AG09319 (cell line): ENCODE results near the gene PDK2.

Experiments used
- DNase-seq: peaks from one replicate; pipeline ENCODE4 v3.0.0-alpha.2; 2010; ENCODE audit warnings: low read depth; ENCODE audit errors: extremely low read depth
- CTCF ChIP-seq: IDR thresholded peaks from 2 replicates; pipeline ENCODE4 v1.5.1; 2011; ENCODE audit warnings: low read depth, mild to moderate bottlenecking, inconsistent platforms, low read length, moderate library complexity

Gene PDK2

GRCh38 chr17:50055055-50055425 is 40.1 kb upstream of the PDK2 start:
- TF ChIP-seq CTCF, result no peak
- no peak for DNase-seq

- no peak for DNase-seq
- TF ChIP-seq CTCF, result no peak
These were observed 39.5 kb upstream of the PDK2 start, which contains the start of gene ITGA3 for GRCh38 chr17:50055426-50056216. ITGA3 (plus strand) TSS chr17:50056110; CDS start chr17:50056440, 330 bp downstream.

- peak; percentile 59 for TF ChIP-seq CTCF
- no peak for DNase-seq
These were observed 38.8 kb upstream of the PDK2 start for GRCh38 chr17:50056217-50056960.

- DNase-seq, result no peak
- no peak for TF ChIP-seq CTCF
These were observed 38.2 kb upstream of the PDK2 start for GRCh38 chr17:50056961-50057330.

GRCh38 chr17:50057521-50057991 is 37.6 kb upstream of the PDK2 start:
- TF ChIP-seq CTCF, result no peak
- no peak for DNase-seq

GRCh38 chr17:50058296-50058953 is 36.7 kb upstream of the PDK2 start:
- no peak for TF ChIP-seq CTCF
- no peak for DNase-seq

GRCh38 chr17:50059256-50059655 is 35.9 kb upstream of the PDK2 start:
- TF ChIP-seq CTCF, result no peak
- no peak for DNase-seq
